D721Med (cell line): ENCODE results near the gene S100A5.

Experiments
- DNase-seq: peaks from one replicate; pipeline ENCODE4 v3.0.0; 2011; ENCODE audit warnings: low spot score; ENCODE audit not compliant: insufficient read length
- FAIRE-seq: peaks from 2 replicates; lab custom pipeline; 2011; peaks lifted over from hg19 to GRCh38; lab: Jason Lieb, UNC
- TF ChIP-seq, protein P1 (sequence below): IDR thresholded peaks from 2 replicates; pipeline ENCODE4 v1.5.1; 2012; ENCODE audit warnings: mild to moderate bottlenecking, control low read depth; ENCODE audit not compliant: insufficient read depth; ENCODE audit errors: missing control alignments

Gene S100A5

DNA sequence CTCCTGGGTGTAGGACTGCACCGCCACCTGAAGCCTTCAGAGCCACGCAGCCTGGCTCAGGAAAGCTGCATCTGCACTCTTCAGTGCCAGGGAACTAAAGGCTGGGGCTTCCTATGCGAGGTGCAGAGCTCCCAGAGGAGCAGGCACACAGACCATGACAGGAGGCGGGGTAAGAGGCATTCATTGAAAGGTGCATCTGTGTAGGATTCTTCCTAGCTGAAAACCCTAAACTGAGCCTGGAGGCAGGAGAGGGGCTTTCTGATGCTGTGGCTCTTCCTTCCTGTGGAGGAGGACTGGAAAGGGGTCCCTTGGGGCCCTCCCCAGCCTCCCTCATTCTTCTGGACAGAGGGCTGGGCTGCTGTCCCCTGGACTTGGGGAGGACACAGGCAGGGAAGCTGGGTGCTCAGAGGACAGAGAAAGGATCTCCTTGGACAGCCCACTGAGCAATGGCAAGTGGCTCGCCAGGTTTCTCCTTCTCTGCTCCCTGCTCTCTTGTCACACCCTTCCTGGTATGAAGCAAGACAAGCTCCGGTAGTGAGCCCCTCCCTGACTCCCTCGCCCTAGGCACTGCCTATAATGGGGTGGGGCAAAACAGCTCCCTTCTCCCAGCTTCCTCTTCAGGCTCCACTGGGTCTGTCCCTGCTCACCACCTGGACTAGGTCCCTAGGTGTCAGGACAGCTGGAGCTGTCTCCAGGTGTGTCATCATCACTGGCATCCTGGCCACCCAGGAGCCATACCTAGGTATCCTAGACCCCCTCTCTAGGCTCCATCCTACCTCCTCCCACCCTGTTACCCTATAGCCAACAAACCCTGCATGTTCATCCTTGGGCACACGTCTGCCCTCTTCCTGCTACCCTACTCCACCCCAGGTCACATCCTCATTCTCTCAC is 25.0 kb downstream of the S100A5 start:
- no peak for FAIRE-seq
- DNase-seq = no peak
- TF ChIP-seq, protein P1, sequence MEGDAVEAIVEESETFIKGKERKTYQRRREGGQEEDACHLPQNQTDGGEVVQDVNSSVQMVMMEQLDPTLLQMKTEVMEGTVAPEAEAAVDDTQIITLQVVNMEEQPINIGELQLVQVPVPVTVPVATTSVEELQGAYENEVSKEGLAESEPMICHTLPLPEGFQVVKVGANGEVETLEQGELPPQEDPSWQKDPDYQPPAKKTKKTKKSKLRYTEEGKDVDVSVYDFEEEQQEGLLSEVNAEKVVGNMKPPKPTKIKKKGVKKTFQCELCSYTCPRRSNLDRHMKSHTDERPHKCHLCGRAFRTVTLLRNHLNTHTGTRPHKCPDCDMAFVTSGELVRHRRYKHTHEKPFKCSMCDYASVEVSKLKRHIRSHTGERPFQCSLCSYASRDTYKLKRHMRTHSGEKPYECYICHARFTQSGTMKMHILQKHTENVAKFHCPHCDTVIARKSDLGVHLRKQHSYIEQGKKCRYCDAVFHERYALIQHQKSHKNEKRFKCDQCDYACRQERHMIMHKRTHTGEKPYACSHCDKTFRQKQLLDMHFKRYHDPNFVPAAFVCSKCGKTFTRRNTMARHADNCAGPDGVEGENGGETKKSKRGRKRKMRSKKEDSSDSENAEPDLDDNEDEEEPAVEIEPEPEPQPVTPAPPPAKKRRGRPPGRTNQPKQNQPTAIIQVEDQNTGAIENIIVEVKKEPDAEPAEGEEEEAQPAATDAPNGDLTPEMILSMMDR = no peak

DNA sequence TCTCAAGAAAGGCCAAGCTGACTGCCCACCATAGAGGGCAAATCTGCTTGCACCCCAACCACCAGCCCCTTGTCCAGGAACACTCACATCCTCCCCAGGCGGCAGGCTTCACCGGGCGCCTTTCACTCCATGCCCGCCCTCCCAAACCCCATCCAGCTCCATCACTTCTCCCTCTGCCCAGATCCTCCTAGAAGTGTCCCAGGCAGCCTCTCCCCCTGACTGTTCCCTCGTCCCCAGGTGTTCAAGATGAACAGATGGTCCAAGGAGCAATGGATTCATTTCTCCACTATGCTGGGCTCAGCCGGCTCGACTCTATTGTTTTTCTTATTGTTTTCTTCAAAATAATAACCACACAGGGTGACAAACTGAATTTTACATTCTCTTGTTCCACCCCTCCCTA is 27.1 kb downstream of the S100A5 start:
- TF ChIP-seq, protein P1 = no peak
- no peak for DNase-seq
- FAIRE-seq = no peak

DNA sequence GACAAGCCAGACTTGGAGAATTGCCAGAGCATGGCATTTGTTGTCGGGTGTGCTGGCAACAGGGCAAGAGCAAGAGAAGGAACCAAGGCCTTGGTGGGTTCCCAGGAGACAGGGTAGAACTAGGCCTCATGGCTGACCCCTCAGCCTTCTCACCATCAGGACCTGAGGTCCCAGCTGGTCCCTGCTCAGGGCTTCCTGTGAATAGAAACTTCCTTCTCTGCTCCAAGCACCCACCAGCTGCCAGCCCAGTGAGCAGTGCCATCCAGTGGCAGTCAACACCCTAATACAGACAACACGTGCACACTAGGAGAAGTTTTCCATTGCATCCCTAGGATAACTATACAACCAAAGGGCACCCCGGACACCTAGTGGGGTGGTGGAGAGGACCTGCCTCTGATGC is 27.7 kb downstream of the S100A5 start:
- TF ChIP-seq, protein P1 = no peak
- no peak for DNase-seq
- no peak for FAIRE-seq

DNA sequence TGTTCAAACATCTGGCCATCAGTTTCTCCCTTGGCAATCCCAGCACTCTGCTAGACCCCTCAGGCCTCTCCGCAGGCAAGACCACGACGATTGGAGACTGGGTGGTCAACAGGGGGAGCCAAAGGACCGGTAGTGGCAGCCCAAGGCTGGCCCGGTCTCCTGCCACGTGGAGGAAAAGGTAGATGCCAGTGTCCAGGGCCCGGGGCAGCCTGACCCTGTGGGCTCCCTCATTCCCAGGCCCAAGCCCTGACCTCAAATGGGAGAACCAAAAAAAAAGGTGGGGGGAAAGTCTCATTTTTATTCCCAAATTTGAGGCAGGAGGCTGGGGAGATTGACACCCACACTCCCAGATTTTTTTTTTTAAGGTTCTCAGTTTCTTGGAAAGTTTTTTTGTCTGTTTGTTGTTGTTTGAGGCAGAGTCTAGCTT is 29.7 kb downstream of the S100A5 start:
- FAIRE-seq = no peak

DNA sequence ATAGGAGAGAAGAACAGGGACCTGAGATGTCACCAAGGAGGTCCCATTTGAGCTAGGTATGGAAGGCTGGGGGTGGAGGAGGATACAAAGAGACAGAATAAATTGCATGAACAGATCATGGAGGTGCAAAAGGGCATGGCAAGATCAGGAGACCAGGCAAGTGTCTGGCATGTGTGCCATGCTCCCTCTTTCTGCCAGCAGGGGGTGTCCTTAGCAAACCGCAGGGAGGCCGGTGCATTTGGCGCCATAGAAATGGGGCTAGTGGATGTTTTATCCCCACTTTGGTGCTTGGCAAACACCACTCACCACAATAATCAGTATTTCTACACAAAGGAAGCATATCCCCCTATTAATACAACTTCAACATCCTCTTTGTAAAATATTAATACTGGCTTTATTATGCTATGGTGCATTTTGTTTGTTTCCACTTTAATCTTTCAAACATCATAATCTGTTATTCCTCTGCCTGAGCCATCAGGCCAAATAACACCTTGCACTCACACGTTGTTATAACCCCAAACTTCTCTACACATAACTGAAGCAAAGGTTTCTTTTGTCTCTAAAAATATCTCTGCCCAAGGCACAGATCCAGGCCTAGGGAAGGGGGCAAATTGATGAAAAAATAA is 30.9 kb downstream of the S100A5 start:
- TF ChIP-seq, protein P1 = peak; percentile 78
- FAIRE-seq (no peak), DNase-seq (peak; percentile 55)

More for the DNA sequence above, 29.7 kb downstream of the S100A5 start:
- TF ChIP-seq, protein P1 = peak; percentile 99
- peak; percentile 86 for DNase-seq

DNA sequence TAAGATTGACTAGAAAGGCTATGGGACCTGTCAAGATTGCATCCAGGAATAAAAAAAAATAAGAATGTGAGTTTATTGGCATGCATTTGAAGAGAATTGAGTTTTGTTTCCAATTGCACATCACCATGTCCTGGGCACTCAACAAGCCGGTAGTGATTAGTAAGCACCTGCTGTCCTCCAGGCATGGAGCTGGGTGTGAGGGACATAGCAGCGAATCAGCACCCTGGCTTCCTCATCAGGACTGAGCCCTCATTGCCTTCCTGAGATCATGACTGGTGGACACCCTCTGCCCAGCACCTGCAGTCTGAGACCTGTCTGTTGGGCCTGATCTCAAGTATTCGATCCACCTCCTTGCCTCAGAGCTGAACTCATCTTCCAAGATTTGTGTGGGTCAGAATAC is 31.7 kb downstream of the S100A5 start:
- FAIRE-seq = no peak
- no peak for DNase-seq
- TF ChIP-seq, protein P1 = no peak

DNA sequence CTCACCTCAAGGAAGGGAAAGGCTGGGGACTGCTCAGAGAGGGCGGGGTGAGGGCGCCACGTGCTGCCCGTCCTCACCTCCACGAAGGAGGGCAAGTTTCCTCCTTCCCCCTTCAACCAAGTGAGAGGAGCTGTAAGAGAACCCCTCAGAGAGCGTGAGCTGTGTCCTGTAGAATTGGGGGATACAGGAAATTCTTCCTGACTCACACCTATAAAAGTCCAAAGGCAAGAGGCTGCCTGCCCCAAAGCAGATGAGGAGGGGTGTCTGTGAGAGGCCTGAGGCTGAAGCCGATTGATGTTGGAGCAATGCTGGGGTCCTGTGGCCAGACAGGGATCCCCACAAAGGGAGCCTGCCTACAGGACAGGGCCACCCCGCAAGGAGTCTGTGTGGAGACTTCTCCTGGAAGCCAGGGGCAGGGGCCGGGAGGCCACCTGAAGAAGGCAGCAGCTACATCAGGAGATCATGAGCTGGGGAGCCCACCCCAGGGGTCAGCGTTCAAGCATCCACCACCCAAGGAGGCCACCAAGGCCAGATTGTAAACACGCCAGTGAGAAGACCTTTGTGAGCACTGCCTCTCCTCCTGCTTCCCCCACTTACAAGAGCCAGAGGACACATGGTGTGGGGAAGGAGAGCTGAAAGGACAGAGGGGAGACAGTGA is 32.7 kb downstream of the S100A5 start:
- TF ChIP-seq, protein P1 = no peak
- no peak for FAIRE-seq
- no peak for DNase-seq
